Left lung (tissue), 10 donors: Measurements from ENCODE around the gene BDH2. TPM values are rescaled to one million over a fixed set of nuclear protein-coding genes. Genes with fewer than 3 reads are reported as not detected.
A peak's percentile ranks its signal among the peaks of the same experiment; 100 is the strongest.

Experiments
- ATAC-seq: fragments of 200-7000 bp; cut with Tn5 transposase; one replicate; pipeline ENCODE4 v1.9.1; 2020; ENCODE audit warnings: moderate library complexity
- DNase-seq, 4 donors: peaks; one replicate each; pipeline ENCODE4 v3.0.0-alpha.2; 2013 to 2020
- H3K27ac ChIP-seq, 2 donors: fragments of 200-600 bp; sonication (generic) in 1 of 2; one replicate each; pipeline versions ENCODE4 v1.5.0 to v1.8.0; 2020 to 2021
- H3K27me3 ChIP-seq, 2 donors: fragments of 200-600 bp; sonication (generic) in 1 of 2; one replicate each; pipeline versions ENCODE4 v1.5.0 to v1.8.0; 2020 to 2021
- H3K36me3 ChIP-seq, 2 donors: fragments of 200-600 bp; sonication (generic) in 1 of 2; one replicate each; pipeline versions ENCODE4 v1.5.0 to v1.8.0; 2020 to 2021
- H3K4me1 ChIP-seq, 2 donors: fragments of 200-600 bp; one replicate each; pipeline ENCODE4 v1.8.0; 2021
- H3K4me3 ChIP-seq, 2 donors: fragments of 200-600 bp; sonication (generic) in 1 of 2; one replicate each; pipeline versions ENCODE4 v1.5.0 to v1.8.0; 2020 to 2021; ENCODE audit warnings: mild to moderate bottlenecking in 1 of 2
- H3K9me3 ChIP-seq, 2 donors: fragments of 200-600 bp; sonication (generic) in 1 of 2; one replicate each; pipeline versions ENCODE4 v1.5.0 to v1.8.0; 2020 to 2021
- CTCF ChIP-seq, 2 donors: fragments of 200-600 bp; sonication (generic) in 1 of 2; IDR thresholded peaks; one replicate each; pipeline versions ENCODE4 v1.5.0 to v1.8.0; 2021; ENCODE audit warnings: antibody characterized with exemption in 2 of 2
- intact Hi-C, 2 donors: fragments of 100-400 bp; cut with DNase I; formaldehyde crosslinking; loops; one replicate each; pipeline versions ENCODE4 v1.11.2 to v1.14.2; 2022
- polyA plus RNA-seq, 6 donors: library from polyadenylated mRNA; unstranded; fragments of 120-200 nt; gene quantifications; one replicate each; pipeline ENCODE4 v1.2.1, GENCODE V29; 2013; ENCODE audit not compliant: insufficient read length in 6 of 6
- total RNA-seq, 2 donors: library from RNA; stranded (reverse); fragmentation: NEBNext Ultra II Directional; extraction: Animal tissue kit (Norgen Biotek cat#: 25700); gene quantifications; one replicate each; pipeline ENCODE4 v1.2.1, GENCODE V29; 2021
- donor health status: DM: no; HTN: yes; CAD: no.
- donor health status: DM: no; HTN: no; CAD: no.

BDH2 gene
- total and polyA plus RNA-seq, 8 donors: 27.2 to 138 (median 113) TPM

DNA sequence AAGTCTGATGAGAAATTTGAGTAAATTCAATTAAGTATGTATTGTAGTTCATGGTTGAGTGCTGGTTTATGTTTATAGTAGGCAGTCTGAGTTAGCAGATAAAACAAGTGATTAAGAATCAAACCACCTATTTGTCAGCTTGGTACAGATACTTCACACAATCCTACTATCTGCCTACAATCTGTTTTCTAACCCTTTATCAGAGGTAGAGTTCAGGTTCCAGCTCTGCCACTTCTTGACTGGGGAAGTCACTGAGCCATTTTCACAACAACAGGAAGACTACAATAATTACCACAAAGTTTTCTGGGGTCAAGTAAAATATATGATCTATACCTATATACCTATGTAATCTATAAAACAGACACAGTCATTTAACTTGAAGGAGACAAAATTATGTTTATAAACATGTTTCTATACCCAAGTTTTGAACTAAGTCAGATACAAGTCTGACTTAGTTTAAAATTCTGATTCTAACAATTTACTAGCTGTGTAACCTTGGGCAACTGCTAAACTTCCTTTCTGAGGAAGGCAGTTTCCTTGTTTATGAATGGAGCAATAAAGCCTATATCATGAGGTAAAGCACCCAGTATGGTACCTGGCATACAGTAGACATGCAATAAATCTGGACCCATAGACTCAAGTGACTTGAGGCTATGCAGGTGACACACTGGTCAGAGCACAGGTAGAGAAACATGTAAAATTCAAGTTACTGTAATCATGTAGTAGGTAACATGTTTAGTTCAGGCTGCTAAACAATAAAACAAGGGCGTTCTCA is 37.2 kb upstream of the BDH2 start:
- Histone ChIP-seq H3K36me3 (no peaks in the 10 kb centered on the region), H3K9me3 (no peaks in the 10 kb centered on the region), H3K4me1 (no peaks in the 10 kb centered on the region), H3K4me3 (no peak overlapping the region), H3K27me3 (no peaks in the 10 kb centered on the region), H3K27ac (peak overlapping the region in 1 of 2 donors; percentile 57)
- intact Hi-C loops: no loop called here
- no peak for DNase-seq
- TF ChIP-seq CTCF (IDR thresholded peaks at IDR 0.05): no peak
- ATAC-seq: no peak

- intact Hi-C loops: no loop called here
- TF ChIP-seq CTCF (IDR thresholded peaks at IDR 0.05): no peak
- H3K4me1 ChIP-seq: no peaks in the 10 kb centered on the region
Observed at GRCh38 chr4:103129174-103129573, 29.5 kb upstream of the BDH2 start.

DNA sequence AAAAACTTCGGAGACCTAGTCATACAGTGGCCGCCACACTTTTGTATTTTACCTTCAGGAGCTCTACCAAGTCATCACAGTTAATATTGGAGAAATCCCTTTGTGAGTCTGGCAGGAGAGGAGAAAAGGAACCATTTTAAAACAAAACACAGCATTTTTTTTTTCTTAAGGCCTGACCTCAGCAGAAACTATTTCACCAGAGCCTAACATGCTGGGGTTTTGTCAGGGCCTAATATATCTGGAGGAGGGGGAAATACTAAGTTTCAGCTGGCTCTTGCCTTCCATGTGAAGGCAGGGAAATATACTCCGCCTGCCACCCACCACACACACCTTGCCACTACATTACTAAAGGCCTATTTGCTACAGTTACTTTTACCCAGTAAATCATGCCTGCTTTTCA is 26.5 kb upstream of the BDH2 start:
- ATAC-seq (no peak), DNase-seq (no peak)
- TF ChIP-seq CTCF (IDR thresholded peaks at IDR 0.05): no peak
- Histone ChIP-seq H3K36me3 (no peaks in the 10 kb centered on the region), H3K4me1 (no peaks in the 10 kb centered on the region), H3K9me3 (peaks cover 0 to 10% of the 10 kb centered on the region in 2 donors), H3K4me3 (no peak overlapping the region), H3K27ac (no peak overlapping the region), H3K27me3 (no peaks in the 10 kb centered on the region)
- intact Hi-C loops: no loop called here

More at GRCh38 chr4:103129174-103129573, 29.5 kb upstream of the BDH2 start:
- Histone ChIP-seq H3K9me3 (peaks cover 0 to 10% of the 10 kb centered on the region in 2 donors), H3K27me3 (no peaks in the 10 kb centered on the region), H3K27ac (no peak overlapping the region), H3K36me3 (no peaks in the 10 kb centered on the region), H3K4me3 (no peak overlapping the region)
- ATAC-seq: no peak
- no peak for DNase-seq

DNA sequence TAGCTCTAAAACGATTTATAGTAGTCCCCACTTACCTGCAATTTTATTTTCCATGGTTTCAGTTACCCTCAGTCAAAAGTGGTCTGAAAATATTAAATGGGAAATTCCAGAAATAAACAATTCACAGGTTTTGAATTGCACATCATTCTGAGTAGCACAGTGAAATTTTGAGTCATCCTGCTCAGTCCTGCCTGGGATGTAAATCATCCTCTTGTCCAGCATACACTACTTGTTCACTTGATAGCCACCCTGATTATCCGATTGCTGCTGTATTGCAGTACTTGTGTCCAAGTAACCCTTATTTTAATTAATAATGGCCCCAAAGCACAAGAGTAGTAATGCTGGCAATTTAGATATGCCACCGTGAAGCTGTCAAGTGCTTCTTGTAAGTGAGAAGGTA is 23.5 kb upstream of the BDH2 start:
- ATAC-seq (no peak), DNase-seq (no peak)
- TF ChIP-seq CTCF (IDR thresholded peaks at IDR 0.05): no peak
- Histone ChIP-seq H3K36me3 (no peaks in the 10 kb centered on the region), H3K4me1 (no peaks in the 10 kb centered on the region), H3K27ac (no peak overlapping the region), H3K4me3 (no peak overlapping the region), H3K9me3 (no peaks in the 10 kb centered on the region), H3K27me3 (no peaks in the 10 kb centered on the region)
- intact Hi-C loops: no loop called here

GRCh38 chr4:103118166-103118565 is 18.5 kb upstream of the BDH2 start:
- no peaks in the 10 kb centered on the region for H3K9me3 ChIP-seq
- no peaks in the 10 kb centered on the region for H3K4me1 ChIP-seq
- H3K4me3 ChIP-seq: no peak overlapping the region
- ATAC-seq: no peak
- TF ChIP-seq CTCF (IDR thresholded peaks at IDR 0.05): no peak
- DNase-seq: no peak
- H3K27me3 ChIP-seq: no peaks in the 10 kb centered on the region
- intact Hi-C loops: no loop called here
- H3K27ac ChIP-seq: no peak overlapping the region
- H3K36me3 ChIP-seq: no peaks in the 10 kb centered on the region
